Adrenal gland (tissue), 5 donors: ENCODE results near the gene CCDC167.

Experiments
- POLR2A ChIP-seq, 2 donors: fragments of 450-650 bp; IDR thresholded peaks; one replicate each; pipeline ENCODE4 v1.6.1; 2017; ENCODE audit warnings: antibody characterized with exemption in 2 of 2, mild to moderate bottlenecking in 2 of 2, moderate library complexity in 1 of 2
- TF ChIP-seq, protein P1 (sequence below), 6 experiments: fragments of 450-650 bp in 4 of 6; fragments of 200-600 bp in 2 of 6; sonication (generic) in 1 of 6; IDR thresholded peaks; 1 replicate in 5 of 6; 2 replicates in 1 of 6; pipeline versions ENCODE4 v1.5.1 to v1.8.0; 2016 to 2021; ENCODE audit warnings: antibody characterized with exemption in 6 of 6, mild to moderate bottlenecking in 2 of 6, moderate library complexity in 1 of 6
- donor health status: DM: no; HTN: no; CAD: no.

GRCh38 chr6:37504024-37504423 is 4.3 kb upstream of the CCDC167 start:
- TF ChIP-seq POLR2A (IDR thresholded peaks at IDR 0.05): no peak
- TF ChIP-seq, protein P1, sequence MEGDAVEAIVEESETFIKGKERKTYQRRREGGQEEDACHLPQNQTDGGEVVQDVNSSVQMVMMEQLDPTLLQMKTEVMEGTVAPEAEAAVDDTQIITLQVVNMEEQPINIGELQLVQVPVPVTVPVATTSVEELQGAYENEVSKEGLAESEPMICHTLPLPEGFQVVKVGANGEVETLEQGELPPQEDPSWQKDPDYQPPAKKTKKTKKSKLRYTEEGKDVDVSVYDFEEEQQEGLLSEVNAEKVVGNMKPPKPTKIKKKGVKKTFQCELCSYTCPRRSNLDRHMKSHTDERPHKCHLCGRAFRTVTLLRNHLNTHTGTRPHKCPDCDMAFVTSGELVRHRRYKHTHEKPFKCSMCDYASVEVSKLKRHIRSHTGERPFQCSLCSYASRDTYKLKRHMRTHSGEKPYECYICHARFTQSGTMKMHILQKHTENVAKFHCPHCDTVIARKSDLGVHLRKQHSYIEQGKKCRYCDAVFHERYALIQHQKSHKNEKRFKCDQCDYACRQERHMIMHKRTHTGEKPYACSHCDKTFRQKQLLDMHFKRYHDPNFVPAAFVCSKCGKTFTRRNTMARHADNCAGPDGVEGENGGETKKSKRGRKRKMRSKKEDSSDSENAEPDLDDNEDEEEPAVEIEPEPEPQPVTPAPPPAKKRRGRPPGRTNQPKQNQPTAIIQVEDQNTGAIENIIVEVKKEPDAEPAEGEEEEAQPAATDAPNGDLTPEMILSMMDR (IDR thresholded peaks at IDR 0.05): no peak
